Upper lobe of left lung (tissue), 4 donors: Measurements from ENCODE around the gene MALRD1.

Experiments used
- CTCF ChIP-seq, 6 experiments: fragments of 450-650 bp in 4 of 6; fragments of 200-600 bp in 2 of 6; sonication (generic) in 2 of 6; IDR thresholded peaks; one replicate each; pipeline ENCODE4 v1.5.1; 2016 to 2019; ENCODE audit warnings: antibody characterized with exemption in 6 of 6
- EP300 ChIP-seq, 4 donors: sonication (generic); formaldehyde crosslinking; IDR thresholded peaks; one replicate each; pipeline ENCODE4 v1.5.1; 2017; ENCODE audit warnings: antibody characterized with exemption in 4 of 4, control low read depth in 2 of 4
- POLR2A ChIP-seq, 4 donors: fragments of 450-650 bp; IDR thresholded peaks; one replicate each; pipeline ENCODE4 v1.5.1; 2016 to 2017; ENCODE audit warnings: antibody characterized with exemption in 4 of 4, mild to moderate bottlenecking in 2 of 4
- POLR2AphosphoS5 ChIP-seq, 2 donors: sonication (generic); formaldehyde crosslinking; IDR thresholded peaks; one replicate each; pipeline ENCODE4 v1.5.1; 2017; ENCODE audit warnings: antibody characterized with exemption in 2 of 2

- TF ChIP-seq CTCF (IDR thresholded peaks at IDR 0.05) (no peak), EP300 (IDR thresholded peaks at IDR 0.05) (no peak), POLR2A (IDR thresholded peaks at IDR 0.05) (no peak), POLR2AphosphoS5 (IDR thresholded peaks at IDR 0.05) (no peak)
Measured at GRCh38 chr10:19580691-19581090, 532.1 kb downstream of the MALRD1 start.
